ENCODE data around the gene CEMIP.
"Not testable (repeated sequence)": the region's sequence is repeated elsewhere in the genome, so short reads cannot be mapped to it uniquely, and the experiment has no call there.

CEMIP gene

GRCh38 chr15:80761754-80762153 lies 17.4 kb upstream of the CEMIP start:
- DNase-seq (ENCODE audit: low spot score) = no peak

GRCh38 chr15:80763235-80763634 lies 15.9 kb upstream of the CEMIP start:
- not testable (repeated sequence) for DNase-seq (ENCODE audit: low spot score)

- no peak for DNase-seq (ENCODE audit: low spot score)
Measured at GRCh38 chr15:80764535-80764934, 14.6 kb upstream of the CEMIP start.

GRCh38 chr15:80766275-80766674 lies 12.9 kb upstream of the CEMIP start:
- no peak for DNase-seq (ENCODE audit: low spot score)

- no peak for DNase-seq (ENCODE audit: low spot score)
Measured at GRCh38 chr15:80768158-80768557, 11.0 kb upstream of the CEMIP start.

GRCh38 chr15:80769153-80769828 lies 9.9 kb upstream of the CEMIP start:
- no peak for DNase-seq (ENCODE audit: low spot score)

GRCh38 chr15:80769829-80770705 lies 9.1 kb upstream of the CEMIP start:
- DNase-seq (ENCODE audit: low spot score) = no peak

GRCh38 chr15:80773122-80773551 lies 6.0 kb upstream of the CEMIP start:
- DNase-seq (ENCODE audit: low spot score) = no peak

- no peak for DNase-seq (ENCODE audit: low spot score)
Measured at GRCh38 chr15:80773792-80774352, 5.3 kb upstream of the CEMIP start.

GRCh38 chr15:80774486-80774885 lies 4.7 kb upstream of the CEMIP start:
- no peak for DNase-seq (ENCODE audit: low spot score)

- DNase-seq (ENCODE audit: low spot score) = no peak
Measured at GRCh38 chr15:80775338-80775737, 3.8 kb upstream of the CEMIP start.

GRCh38 chr15:80776420-80777045 lies 2.6 kb upstream of the CEMIP start:
- peak; percentile 87 for DNase-seq (ENCODE audit: low spot score)

- no peak for DNase-seq (ENCODE audit: low spot score)
Measured at GRCh38 chr15:80777137-80777536, 2.0 kb upstream of the CEMIP start.

GRCh38 chr15:80777826-80778620 lies 1.1 kb upstream of the CEMIP start:
- no peak for DNase-seq (ENCODE audit: low spot score)

- no peak for DNase-seq (ENCODE audit: low spot score)
Measured at GRCh38 chr15:80778621-80778963, 578 bp upstream of the CEMIP start.

GRCh38 chr15:80779658-80780415 lies 667 bp downstream of the CEMIP start:
- no peak for DNase-seq (ENCODE audit: low spot score)

- DNase-seq (ENCODE audit: low spot score) = peak; percentile 59
Measured at GRCh38 chr15:80780416-80781221, 1.4 kb downstream of the CEMIP start.

GRCh38 chr15:80783260-80783659 lies 4.1 kb downstream of the CEMIP start:
- DNase-seq (ENCODE audit: low spot score) = no peak

- no peak for DNase-seq (ENCODE audit: low spot score)
Measured at GRCh38 chr15:80785335-80785734, 6.2 kb downstream of the CEMIP start.

GRCh38 chr15:80785811-80786354 lies 6.7 kb downstream of the CEMIP start:
- no peak for DNase-seq (ENCODE audit: low spot score)

Data from HuH-7.5 (cell line).